GM21390 (cell line): ENCODE results near the gene LRATD1.
"Not testable (repeated sequence)": the region's sequence is repeated elsewhere in the genome, so short reads cannot be mapped to it uniquely, and the experiment has no call there.

Experiments used
- ATAC-seq: cut with Tn5 transposase; IDR thresholded peaks from one replicate; pipeline ENCODE4 v1.9.1; 2021; ENCODE audit not compliant: unreplicated experiment

Gene LRATD1

GRCh38 chr2:14632133-14632936 is at the start of gene LRATD1:
Gene LRATD1, plus strand, starts transcription at chr2:14632717. Its CDS starts 1,263 bp downstream, at chr2:14633980.
- ATAC-seq = no peak

- no peak for ATAC-seq
These were observed 49.5 kb upstream of the LRATD1 start for GRCh38 chr2:14583059-14583458.

GRCh38 chr2:14583802-14584201 is 48.7 kb upstream of the LRATD1 start:
- no peak for ATAC-seq

GRCh38 chr2:14587119-14587518 is 45.4 kb upstream of the LRATD1 start:
- no peak for ATAC-seq

GRCh38 chr2:14601156-14601770 is 31.3 kb upstream of the LRATD1 start:
- ATAC-seq = no peak

GRCh38 chr2:14602309-14602708 is 30.2 kb upstream of the LRATD1 start:
- ATAC-seq = no peak

- ATAC-seq = no peak
These were observed 28.8 kb upstream of the LRATD1 start for GRCh38 chr2:14603676-14604075.

- ATAC-seq = no peak
These were observed 24.3 kb upstream of the LRATD1 start for GRCh38 chr2:14608245-14608644.

GRCh38 chr2:14614017-14614416 is 18.5 kb upstream of the LRATD1 start:
- ATAC-seq = no peak

GRCh38 chr2:14615121-14615520 is 17.4 kb upstream of the LRATD1 start:
- no peak for ATAC-seq

GRCh38 chr2:14615760-14616159 is 16.8 kb upstream of the LRATD1 start:
- no peak for ATAC-seq

- no peak for ATAC-seq
These were observed 16.2 kb upstream of the LRATD1 start for GRCh38 chr2:14616342-14616741.

- no peak for ATAC-seq
These were observed 15.6 kb upstream of the LRATD1 start for GRCh38 chr2:14616950-14617349.

GRCh38 chr2:14619441-14619840 is 13.1 kb upstream of the LRATD1 start:
- ATAC-seq = no peak

- ATAC-seq = no peak
These were observed 11.4 kb upstream of the LRATD1 start for GRCh38 chr2:14621114-14621513.

GRCh38 chr2:14621906-14622549 is 10.5 kb upstream of the LRATD1 start:
- ATAC-seq = no peak

GRCh38 chr2:14622550-14622939 is 10.0 kb upstream of the LRATD1 start:
- not testable (repeated sequence) for ATAC-seq

GRCh38 chr2:14623237-14623636 is 9.3 kb upstream of the LRATD1 start:
- no peak for ATAC-seq

- ATAC-seq = no peak
These were observed 5.6 kb upstream of the LRATD1 start for GRCh38 chr2:14626873-14627272.

GRCh38 chr2:14628901-14629300 is 3.6 kb upstream of the LRATD1 start:
- ATAC-seq = no peak

- ATAC-seq = no peak
These were observed 994 bp upstream of the LRATD1 start for GRCh38 chr2:14631406-14632040.

- ATAC-seq = no peak
These were observed 544 bp downstream of the LRATD1 start for GRCh38 chr2:14633061-14633460.
